Calu3 (cell line): ENCODE results near the gene DNAJC12. TPM values are rescaled to one million over a fixed set of nuclear protein-coding genes. Genes with fewer than 3 reads are reported as not detected.

Experiments used
- BruUV-seq: library from RNA; stranded (reverse); fragments of 400-500 nt; replicated peaks from 2 replicates; lab custom pipeline; 2021; lab: Mats Ljungman, UMichigan
- CTCF ChIA-PET: fragments of 300-600 bp; sonication (Branson Sonifier 250); formaldehyde crosslinking; loops from one replicate; lab custom pipeline; 2022; ENCODE audit warnings: antibody characterized with exemption; lab: Charles Lee
- DNase-seq: peaks from one replicate; pipeline ENCODE4 v3.0.0; 2022
- H3K27ac Mint-ChIP-seq: one replicate; pipeline ENCODE4 v1.8.0; 2022; ENCODE audit warnings: mixed read lengths; ENCODE audit not compliant: unreplicated experiment
- H3K27me3 Mint-ChIP-seq: one replicate; pipeline ENCODE4 v1.8.0; 2022; ENCODE audit warnings: mixed read lengths; ENCODE audit not compliant: unreplicated experiment
- H3K36me3 Mint-ChIP-seq: one replicate; pipeline ENCODE4 v1.8.0; 2022; ENCODE audit warnings: mild to moderate bottlenecking, moderate library complexity, mixed read lengths; ENCODE audit not compliant: insufficient read depth, unreplicated experiment
- H3K4me1 Mint-ChIP-seq: one replicate; pipeline ENCODE4 v1.8.0; 2022; ENCODE audit warnings: mild to moderate bottlenecking, low read depth, mixed read lengths; ENCODE audit not compliant: unreplicated experiment
- H3K4me3 Mint-ChIP-seq: one replicate; pipeline ENCODE4 v1.8.0; 2022; ENCODE audit warnings: mild to moderate bottlenecking, low read depth, moderate library complexity, mixed read lengths; ENCODE audit not compliant: unreplicated experiment
- H3K9me3 Mint-ChIP-seq: one replicate; pipeline ENCODE4 v1.8.0; 2022; ENCODE audit warnings: low read depth, mixed read lengths; ENCODE audit not compliant: unreplicated experiment
- intact Hi-C: fragments of 100-400 bp; cut with micrococcal nuclease; formaldehyde crosslinking; loops from one replicate; pipeline ENCODE4 v1.10.0; 2022; ENCODE audit not compliant: unreplicated experiment
- total RNA-seq: library from RNA; stranded (reverse); gene quantifications from 2 replicates; pipeline ENCODE4 v1.2.3, GENCODE V29; 2022
- TF ChIP-seq, protein P1 (sequence below): fragments of 200-600 bp; IDR thresholded peaks from one replicate; pipeline ENCODE4 v1.8.0; 2022; ENCODE audit warnings: antibody characterized with exemption; ENCODE audit not compliant: unreplicated experiment

The DNAJC12 gene
- total RNA-seq, 1 experiment from 2014 or later, result 0.80 TPM

- no TSS peak for BruUV-seq
- CTCF ChIA-PET, result no interaction called here
- DNase-seq, result no peak
- intact Hi-C loops, result no loop called here
- no peaks in the 10 kb centered on the region for H3K9me3 Mint-ChIP-seq
- no peaks in the 10 kb centered on the region for H3K36me3 Mint-ChIP-seq
- H3K27me3 Mint-ChIP-seq, result no peaks in the 10 kb centered on the region
- TF ChIP-seq, protein P1, sequence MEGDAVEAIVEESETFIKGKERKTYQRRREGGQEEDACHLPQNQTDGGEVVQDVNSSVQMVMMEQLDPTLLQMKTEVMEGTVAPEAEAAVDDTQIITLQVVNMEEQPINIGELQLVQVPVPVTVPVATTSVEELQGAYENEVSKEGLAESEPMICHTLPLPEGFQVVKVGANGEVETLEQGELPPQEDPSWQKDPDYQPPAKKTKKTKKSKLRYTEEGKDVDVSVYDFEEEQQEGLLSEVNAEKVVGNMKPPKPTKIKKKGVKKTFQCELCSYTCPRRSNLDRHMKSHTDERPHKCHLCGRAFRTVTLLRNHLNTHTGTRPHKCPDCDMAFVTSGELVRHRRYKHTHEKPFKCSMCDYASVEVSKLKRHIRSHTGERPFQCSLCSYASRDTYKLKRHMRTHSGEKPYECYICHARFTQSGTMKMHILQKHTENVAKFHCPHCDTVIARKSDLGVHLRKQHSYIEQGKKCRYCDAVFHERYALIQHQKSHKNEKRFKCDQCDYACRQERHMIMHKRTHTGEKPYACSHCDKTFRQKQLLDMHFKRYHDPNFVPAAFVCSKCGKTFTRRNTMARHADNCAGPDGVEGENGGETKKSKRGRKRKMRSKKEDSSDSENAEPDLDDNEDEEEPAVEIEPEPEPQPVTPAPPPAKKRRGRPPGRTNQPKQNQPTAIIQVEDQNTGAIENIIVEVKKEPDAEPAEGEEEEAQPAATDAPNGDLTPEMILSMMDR, result no peak
- no peak overlapping the region for H3K27ac Mint-ChIP-seq
- no peak overlapping the region for H3K4me3 Mint-ChIP-seq
- no peaks in the 10 kb centered on the region for H3K4me1 Mint-ChIP-seq
Observed at GRCh38 chr10:67861750-67862432, 23.9 kb upstream of the DNAJC12 start.

DNA sequence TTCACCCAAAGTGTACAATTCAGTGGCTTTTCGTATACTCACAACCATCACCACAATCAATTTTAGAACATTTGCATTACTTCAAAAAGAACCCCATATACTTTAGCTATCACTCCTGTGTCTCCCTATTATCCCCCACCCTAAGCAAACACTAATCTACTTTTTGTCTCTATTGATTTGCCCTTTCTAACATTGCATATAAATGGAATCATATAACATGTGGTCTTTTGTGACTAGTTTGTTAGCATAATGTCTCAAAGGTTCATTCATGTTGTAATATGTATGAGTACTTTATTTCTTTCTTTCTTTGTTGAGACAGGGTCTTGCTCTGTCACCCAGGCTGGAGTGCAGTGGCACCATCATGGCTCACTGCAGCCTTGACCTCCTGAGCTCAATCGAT is 21.0 kb upstream of the DNAJC12 start:
- intact Hi-C loops, result loop anchor here (5.0 to 10.0 kb wide), 3 partner anchors 58 to 443 kb away; no protein-coding TSS in a partner anchor
- TF ChIP-seq, protein P1, result no peak
- Mint-ChIP-seq H3K9me3 (no peaks in the 10 kb centered on the region), H3K27me3 (no peaks in the 10 kb centered on the region), H3K4me1 (no peaks in the 10 kb centered on the region), H3K4me3 (no peak overlapping the region), H3K27ac (no peak overlapping the region), H3K36me3 (peaks cover 5% of the 10 kb centered on the region)
- CTCF ChIA-PET, result interaction anchor here (0.6 kb wide), 2 partner anchors 320 to 354 kb away, joined by 4 to 6 read pairs; no protein-coding TSS in a partner anchor
- no TSS peak for BruUV-seq
- DNase-seq, result no peak

GRCh38 chr10:67853512-67853911 is 15.5 kb upstream of the DNAJC12 start:
- Mint-ChIP-seq H3K4me3 (no peak overlapping the region), H3K27me3 (no peaks in the 10 kb centered on the region), H3K4me1 (no peaks in the 10 kb centered on the region), H3K9me3 (no peaks in the 10 kb centered on the region), H3K36me3 (peaks cover 25% of the 10 kb centered on the region), H3K27ac (no peak overlapping the region)
- no peak for DNase-seq
- CTCF ChIA-PET, result interaction anchor here (0.5 to 1.5 kb wide), 2 partner anchors 10 to 697 kb away, joined by 3 to 4 read pairs; no protein-coding TSS in a partner anchor
- BruUV-seq, result no TSS peak
- intact Hi-C loops, result loop anchor here (10.0 kb wide), 1 partner anchor 231 kb away; no protein-coding TSS in a partner anchor
- TF ChIP-seq, protein P1, result no peak

DNA sequence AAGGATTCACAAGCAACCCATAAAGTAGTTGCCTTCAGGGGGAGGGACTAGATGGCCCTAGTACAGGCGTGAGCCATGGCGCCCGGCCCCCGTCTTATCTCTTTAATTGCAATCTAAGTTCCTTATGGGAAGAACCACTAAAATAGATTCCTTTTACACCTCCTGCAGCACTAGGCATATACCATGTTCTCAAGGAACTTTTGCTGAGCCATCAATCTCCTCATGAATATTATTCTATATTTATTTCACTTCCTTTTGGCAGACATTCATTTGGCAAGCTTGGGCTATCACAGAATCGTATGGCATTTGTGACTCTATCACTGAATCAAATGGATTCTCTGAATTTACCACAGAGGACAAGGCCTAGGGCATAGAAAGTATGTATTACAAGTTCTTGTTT is 14.8 kb upstream of the DNAJC12 start:
- CTCF ChIA-PET, result interaction anchor here (0.5 to 1.5 kb wide), 2 partner anchors 11 to 698 kb away, joined by 3 to 4 read pairs; no protein-coding TSS in a partner anchor
- intact Hi-C loops, result loop anchor here (10.0 kb wide), 1 partner anchor 232 kb away; no protein-coding TSS in a partner anchor
- no peak overlapping the region for H3K27ac Mint-ChIP-seq
- BruUV-seq, result no TSS peak
- H3K9me3 Mint-ChIP-seq, result no peaks in the 10 kb centered on the region
- H3K4me1 Mint-ChIP-seq, result no peaks in the 10 kb centered on the region
- DNase-seq, result no peak
- no peaks in the 10 kb centered on the region for H3K27me3 Mint-ChIP-seq
- TF ChIP-seq, protein P1, result no peak
- no peak overlapping the region for H3K4me3 Mint-ChIP-seq
- H3K36me3 Mint-ChIP-seq, result peaks cover 25% of the 10 kb centered on the region
